WI38 (cell line): ENCODE measurements around the gene OBP2A.
"Not testable (repeated sequence)": the region's sequence is repeated elsewhere in the genome, so short reads cannot be mapped to it uniquely, and the experiment has no call there.

ENCODE experiments used
- H3K4me3 ChIP-seq: 2 replicates; pipeline ENCODE4 v1.5.1; 2011; ENCODE audit warnings: low read depth, mild to moderate bottlenecking, control low read depth, low read length
- CTCF ChIP-seq: IDR thresholded peaks from 2 replicates; pipeline ENCODE4 v1.5.1; 2012; ENCODE audit warnings: low read depth, mild to moderate bottlenecking, control low read depth, low read length

Gene OBP2A

GRCh38 chr9:135526089-135526729, 19.7 kb upstream of the OBP2A start:
- no peak for TF ChIP-seq CTCF
- H3K4me3 ChIP-seq = no peak overlapping the region

- no peak overlapping the region for H3K4me3 ChIP-seq
- no peak for TF ChIP-seq CTCF
These were observed 19.0 kb upstream of the OBP2A start for GRCh38 chr9:135526730-135527571.

GRCh38 chr9:135528842-135529435, 17.0 kb upstream of the OBP2A start:
- H3K4me3 ChIP-seq = not testable (repeated sequence)

- TF ChIP-seq CTCF = no peak
- no peak overlapping the region for H3K4me3 ChIP-seq
These were observed 15.8 kb upstream of the OBP2A start for GRCh38 chr9:135530146-135530545.

GRCh38 chr9:135531096-135531495, 14.8 kb upstream of the OBP2A start:
- no peak for TF ChIP-seq CTCF
- H3K4me3 ChIP-seq = no peak overlapping the region

- no peak overlapping the region for H3K4me3 ChIP-seq
- no peak for TF ChIP-seq CTCF
These were observed 12.8 kb upstream of the OBP2A start for GRCh38 chr9:135533113-135533512.

GRCh38 chr9:135533674-135534073, 12.3 kb upstream of the OBP2A start:
- H3K4me3 ChIP-seq = no peak overlapping the region

GRCh38 chr9:135534192-135534711, 11.7 kb upstream of the OBP2A start:
- H3K4me3 ChIP-seq = not testable (repeated sequence)

More at GRCh38 chr9:135533674-135534073, 12.3 kb upstream of the OBP2A start:
- no peak for TF ChIP-seq CTCF

GRCh38 chr9:135534826-135535225, 11.1 kb upstream of the OBP2A start:
- not testable (repeated sequence) for H3K4me3 ChIP-seq

GRCh38 chr9:135535631-135536030, 10.3 kb upstream of the OBP2A start:
- H3K4me3 ChIP-seq = not testable (repeated sequence)
